HG02884 (cell line): Measurements from ENCODE around the gene KANSL1.

Experiments
- ATAC-seq: cut with Tn5 transposase; IDR thresholded peaks from one replicate; pipeline ENCODE4 v1.9.1; 2021; ENCODE audit warnings: mild to moderate bottlenecking, moderate library complexity; ENCODE audit not compliant: unreplicated experiment

The KANSL1 gene

DNA sequence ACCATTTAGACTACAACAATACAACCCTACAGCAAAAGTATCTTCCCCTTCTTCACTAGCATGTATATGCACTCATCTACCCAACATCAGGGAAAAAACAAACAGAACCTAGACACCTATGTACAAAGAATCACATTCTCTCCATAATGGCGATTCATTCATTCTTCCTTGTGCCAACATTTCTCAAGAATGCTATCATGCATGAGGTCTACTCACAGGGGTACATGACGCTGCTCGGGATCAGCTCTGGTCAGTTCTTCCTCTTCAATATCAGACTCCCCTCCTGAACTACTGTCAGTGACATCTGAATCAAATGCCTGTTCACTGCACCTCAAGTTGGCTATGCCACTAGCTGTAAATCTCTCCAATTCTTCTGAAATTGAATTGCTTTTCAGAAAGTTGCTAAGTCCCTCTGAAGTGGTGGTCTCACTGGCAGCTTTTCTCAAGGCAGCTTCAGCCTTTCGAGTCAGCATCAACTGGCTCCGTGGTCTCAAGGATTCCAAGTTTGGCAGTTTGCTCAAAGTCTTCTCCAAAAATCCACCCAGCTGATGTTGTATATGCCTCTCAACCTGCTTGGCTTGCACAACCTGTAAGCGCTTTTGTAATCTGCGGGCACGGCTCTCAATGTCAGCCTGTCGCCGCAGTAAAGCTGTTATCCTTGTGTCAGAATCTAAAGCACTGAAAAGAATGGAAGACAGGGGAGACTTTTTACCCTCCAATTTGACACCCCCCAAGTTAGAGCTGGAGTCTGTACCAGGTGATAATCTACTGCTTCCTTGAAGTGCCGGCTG is 22.4 kb downstream of the KANSL1 start:
- ATAC-seq = no peak

GRCh38 chr17:46169913-46170638 is 23.2 kb downstream of the KANSL1 start:
- ATAC-seq = no peak

DNA sequence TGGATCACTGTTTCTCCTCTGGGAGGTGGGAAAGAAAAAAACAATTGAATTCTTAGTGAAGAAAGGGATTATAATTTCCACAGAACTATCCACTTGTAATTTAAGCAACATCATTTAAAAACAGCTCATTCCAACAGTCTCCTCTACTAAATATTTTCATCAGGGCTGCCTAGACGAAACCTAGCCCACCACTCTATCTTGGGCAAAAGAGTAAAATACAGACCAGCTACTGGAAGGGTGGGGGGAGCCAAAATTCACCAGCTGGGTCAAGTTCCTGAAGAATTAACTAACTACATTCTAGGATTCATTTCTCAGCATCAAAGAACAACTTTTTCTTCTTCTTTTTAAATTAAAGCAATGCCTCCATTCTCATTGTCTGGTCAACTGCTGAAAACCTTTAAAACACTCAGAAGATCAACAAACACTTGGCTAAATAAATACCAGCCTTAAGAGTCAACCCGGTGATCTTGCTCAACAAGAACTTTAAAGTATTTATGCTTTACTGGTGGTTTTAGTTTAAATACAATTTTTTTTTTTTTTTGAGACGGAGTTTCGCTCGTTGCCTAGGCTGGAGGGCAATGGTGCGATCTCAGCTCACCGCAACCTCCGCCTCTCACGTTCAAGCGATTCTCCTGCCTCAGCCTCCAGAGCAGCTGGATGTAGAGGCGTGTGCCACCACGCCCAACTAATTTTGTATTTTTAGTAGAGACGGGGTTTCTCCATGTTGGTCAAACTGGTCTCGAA is 25.2 kb downstream of the KANSL1 start:
- no peak for ATAC-seq

GRCh38 chr17:46167267-46167666 is 26.0 kb downstream of the KANSL1 start:
- ATAC-seq = no peak

- ATAC-seq = no peak
These were observed 26.5 kb downstream of the KANSL1 start for GRCh38 chr17:46166692-46167249.

DNA sequence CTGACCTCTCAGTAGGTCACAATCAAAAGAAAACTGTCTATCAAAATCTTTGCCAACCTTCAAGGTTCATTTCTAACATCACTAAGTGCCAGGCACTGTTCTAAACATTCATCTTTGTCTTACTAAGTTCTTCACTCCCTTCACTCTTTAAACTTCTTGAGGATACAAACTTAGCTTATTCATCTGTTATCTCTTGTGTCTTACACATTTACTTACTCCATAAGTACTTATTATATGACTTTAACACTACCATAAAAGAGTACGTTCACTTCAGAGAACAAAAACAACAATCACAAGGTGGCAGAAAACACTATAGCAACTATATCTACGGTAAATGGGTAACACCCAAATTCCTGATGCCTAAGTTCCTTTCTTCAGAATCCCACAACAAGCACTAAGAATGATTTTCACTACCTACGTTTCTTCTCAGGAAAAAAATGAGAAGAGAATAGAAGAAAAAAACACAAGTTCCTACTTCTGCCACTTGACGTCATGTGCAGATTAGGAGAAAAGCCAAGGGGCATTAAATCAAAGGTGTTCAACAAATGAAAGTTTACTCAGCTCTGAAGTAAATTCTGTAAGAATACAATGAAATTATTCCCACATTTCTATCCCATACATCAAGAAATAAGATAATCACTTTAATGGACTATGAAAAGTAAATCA is 29.2 kb downstream of the KANSL1 start:
- ATAC-seq = no peak

- no peak for ATAC-seq
These were observed 29.9 kb downstream of the KANSL1 start for GRCh38 chr17:46163316-46163715.

DNA sequence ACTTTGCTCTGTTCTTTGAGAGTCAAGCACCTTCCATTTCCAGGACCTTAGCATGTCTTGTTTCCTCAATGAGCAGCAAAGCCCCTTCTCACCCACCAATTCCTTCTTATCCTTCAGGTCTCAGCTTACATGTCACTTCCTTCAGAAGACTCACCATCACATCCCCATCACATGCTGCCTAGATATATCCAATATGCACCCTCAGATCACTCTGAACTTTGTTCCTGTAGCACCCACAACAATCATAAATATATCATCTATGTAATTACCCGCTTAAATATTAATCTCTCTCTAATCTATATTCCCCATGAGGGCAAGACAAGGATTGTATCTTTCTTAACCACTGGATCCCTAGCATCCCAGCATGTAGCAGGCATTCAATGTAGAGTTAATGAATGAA is 30.4 kb downstream of the KANSL1 start:
- ATAC-seq = no peak

GRCh38 chr17:46160169-46160568 is 33.1 kb downstream of the KANSL1 start:
- no peak for ATAC-seq

DNA sequence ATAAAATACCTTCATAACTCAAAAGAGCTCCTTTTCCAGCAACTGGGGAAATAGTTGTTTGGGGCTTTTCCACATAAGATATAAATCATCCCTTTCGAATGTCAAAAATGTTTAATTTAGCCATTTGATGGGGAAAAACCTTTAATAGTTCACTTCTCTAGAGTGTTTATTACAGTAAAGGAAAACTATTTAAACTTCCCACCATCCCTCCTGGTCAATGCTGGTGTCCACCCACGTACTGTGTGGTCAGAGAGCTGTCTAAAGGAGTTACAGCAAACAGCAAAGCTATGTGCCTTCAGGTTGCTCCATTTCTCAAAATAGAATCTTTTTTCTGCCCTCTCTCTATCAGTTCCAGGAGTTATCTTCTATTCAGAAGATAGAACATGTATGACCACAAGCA is 33.5 kb downstream of the KANSL1 start:
- no peak for ATAC-seq

- no peak for ATAC-seq
These were observed 34.6 kb downstream of the KANSL1 start for GRCh38 chr17:46158323-46159296.

DNA sequence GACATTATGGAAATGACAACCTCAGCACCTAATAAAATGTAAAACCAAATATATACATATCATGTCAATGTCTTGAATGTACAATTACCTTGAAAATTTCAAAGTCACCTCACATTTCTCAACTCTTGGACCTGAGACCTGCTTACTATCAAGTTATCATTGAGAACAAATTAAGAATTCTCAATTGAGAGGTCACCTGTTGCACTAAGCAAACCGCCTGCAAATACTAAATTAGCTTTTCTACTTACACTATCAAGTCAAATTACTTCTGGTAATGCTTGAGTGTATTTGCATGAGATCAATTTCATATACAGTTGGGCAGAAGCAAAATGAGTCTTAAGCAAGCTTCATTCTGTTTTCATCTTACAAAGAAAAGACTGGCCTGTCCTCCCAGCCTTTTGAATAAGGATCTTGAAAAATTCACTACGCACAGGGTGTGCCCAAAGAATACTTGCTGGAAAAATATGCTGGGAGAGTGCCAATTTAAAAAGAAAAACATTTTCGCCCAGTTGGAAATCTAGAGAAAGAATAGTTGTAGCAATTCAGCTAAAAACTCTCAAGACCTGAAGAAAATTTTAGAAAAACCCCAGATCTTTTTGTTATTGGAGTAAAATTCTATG is 35.7 kb downstream of the KANSL1 start:
- ATAC-seq = no peak

DNA sequence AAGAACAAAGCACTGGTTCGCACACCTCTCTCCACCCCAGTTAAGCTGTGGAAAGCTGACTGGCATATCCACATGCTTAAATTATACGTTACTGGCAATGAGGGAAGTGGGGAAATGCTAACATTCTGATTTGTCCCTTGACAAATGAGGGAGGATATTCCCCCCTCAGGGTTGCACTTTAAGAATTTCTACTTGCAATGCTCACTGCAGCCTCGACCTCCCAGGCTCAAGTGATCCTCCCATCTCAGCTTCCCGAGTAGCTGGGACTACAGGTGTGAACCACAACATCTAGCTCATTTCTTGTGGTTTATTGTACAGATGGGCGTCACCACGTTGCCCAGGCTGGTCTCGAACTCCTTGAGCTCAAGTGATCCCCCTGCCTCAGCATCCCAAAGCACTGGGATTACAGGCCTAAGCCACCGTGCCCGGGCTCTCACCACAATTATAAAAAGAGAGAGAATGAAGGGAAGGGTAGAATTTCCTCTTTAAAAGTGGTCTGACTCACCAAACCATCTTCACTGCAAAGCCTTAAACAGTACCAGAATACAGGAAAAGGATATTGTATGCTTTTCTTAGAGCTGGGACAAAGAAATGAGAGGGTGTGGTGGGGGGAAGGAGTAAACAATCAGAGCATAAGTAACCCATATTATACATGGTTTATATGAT is 38.9 kb downstream of the KANSL1 start:
- ATAC-seq = no peak

DNA sequence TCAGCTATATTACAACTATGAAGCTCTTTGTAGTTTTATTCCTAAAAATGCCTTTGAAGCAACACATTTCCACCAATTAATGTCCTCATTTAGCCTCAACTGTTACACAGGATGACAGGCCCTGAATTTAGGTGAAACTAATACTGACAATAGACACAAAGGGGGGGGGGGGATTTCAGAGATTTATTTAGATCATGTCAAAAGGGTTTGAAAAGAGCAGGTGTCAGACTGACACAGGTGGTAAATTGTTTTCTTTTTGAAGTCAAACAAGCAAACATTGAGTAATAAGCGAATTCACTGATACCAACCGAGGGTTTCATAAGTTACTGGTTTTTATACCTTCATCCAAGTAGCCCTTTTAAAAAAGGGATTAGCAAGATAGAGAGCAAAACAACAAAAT is 40.8 kb downstream of the KANSL1 start:
- no peak for ATAC-seq

- ATAC-seq = no peak
These were observed 41.5 kb downstream of the KANSL1 start for GRCh38 chr17:46151762-46152161.

- ATAC-seq = no peak
These were observed 42.8 kb downstream of the KANSL1 start for GRCh38 chr17:46150216-46150963.

DNA sequence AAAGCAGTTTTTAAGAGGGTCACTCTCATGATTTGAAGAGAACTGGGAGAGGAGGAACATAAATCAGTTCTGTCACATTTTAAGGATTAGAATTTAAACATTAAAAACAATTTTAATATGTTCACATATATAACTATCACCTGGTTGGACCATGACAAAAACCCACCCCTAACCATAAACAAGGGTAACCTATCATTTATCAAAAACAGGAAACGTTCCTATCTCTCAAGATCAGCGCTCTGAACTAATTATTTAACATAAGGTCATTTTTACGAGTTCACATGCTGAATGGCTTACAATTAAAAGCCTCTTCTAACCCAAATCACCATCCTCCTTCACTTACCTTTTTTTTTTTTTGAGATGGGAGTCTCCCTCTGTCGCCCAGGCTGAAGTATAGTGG is 45.0 kb downstream of the KANSL1 start:
- no peak for ATAC-seq

- no peak for ATAC-seq
These were observed 45.9 kb downstream of the KANSL1 start for GRCh38 chr17:46147296-46147695.
